Breast epithelium (tissue), 4 donors: ENCODE measurements around the gene MAP3K7CL. TPM values are rescaled to one million over a fixed set of nuclear protein-coding genes. Genes with fewer than 3 reads are reported as not detected.
A peak's percentile ranks its signal among the peaks of the same experiment; 100 is the strongest.

ENCODE experiments used
- DNase-seq, 2 donors: peaks; one replicate each; pipeline ENCODE4 v3.0.0-alpha.2; 2019; ENCODE audit warnings: low spot score in 2 of 2
- H3K27ac ChIP-seq, 2 donors: fragments of 200-600 bp; sonication (generic) in 1 of 2; one replicate each; pipeline ENCODE4 v1.5.1; 2016 to 2019; ENCODE audit warnings: mild to moderate bottlenecking in 1 of 2
- H3K27me3 ChIP-seq, 2 donors: fragments of 200-600 bp; sonication (generic) in 1 of 2; one replicate each; pipeline versions ENCODE4 v1.5.1 to v1.6.0; 2017 to 2019; ENCODE audit warnings: control low read depth in 1 of 2, mild to moderate bottlenecking in 1 of 2
- H3K36me3 ChIP-seq: fragments of 200-600 bp; one replicate; pipeline ENCODE4 v1.5.1; 2019
- H3K4me1 ChIP-seq, 2 donors: fragments of 200-600 bp; sonication (generic); one replicate each; pipeline ENCODE4 v1.5.1; 2016 to 2019; ENCODE audit warnings: control low read depth in 1 of 2
- H3K4me3 ChIP-seq, 3 donors: fragments of 200-600 bp; sonication (generic); 1 replicate in 2 of 3; 2 replicates in 1 of 3; pipeline ENCODE4 v1.5.1; 2016 to 2019; ENCODE audit warnings: mild to moderate bottlenecking in 3 of 3, moderate library complexity in 2 of 3
- H3K9me3 ChIP-seq, 2 donors: fragments of 200-600 bp; sonication (generic) in 1 of 2; one replicate each; pipeline ENCODE4 v1.5.1; 2016 to 2019; ENCODE audit warnings: control low read depth in 1 of 2
- POLR2A ChIP-seq: fragments of 450-650 bp; IDR thresholded peaks from one replicate; pipeline ENCODE4 v1.6.1; 2016; ENCODE audit warnings: antibody characterized with exemption, mild to moderate bottlenecking, moderate library complexity
- POLR2AphosphoS5 ChIP-seq, 3 donors: sonication (generic); formaldehyde crosslinking; IDR thresholded peaks; one replicate each; pipeline ENCODE4 v1.6.1; 2017; ENCODE audit warnings: antibody characterized with exemption in 3 of 3
- intact Hi-C: fragments of 100-400 bp; cut with DNase I; formaldehyde crosslinking; loops from one replicate; pipeline ENCODE4 v1.15.1; 2023; ENCODE audit warnings: low total_unique reads
- total RNA-seq, 3 donors: library from RNA; depleted of rRNA; stranded (reverse); fragments of >200 nt; gene quantifications; one replicate each; pipeline ENCODE4 v1.1.0, GENCODE V29; 2016
- TF ChIP-seq, protein P1 (sequence below), 3 donors: fragments of 450-650 bp; IDR thresholded peaks; one replicate each; pipeline ENCODE4 v1.5.1; 2016 to 2017; ENCODE audit warnings: antibody characterized with exemption in 3 of 3, mild to moderate bottlenecking in 3 of 3, moderate library complexity in 3 of 3

The MAP3K7CL gene
- total RNA-seq, 3 donors from 2014 or later, result 1.8 to 8.5 (median 7.5) TPM

DNA sequence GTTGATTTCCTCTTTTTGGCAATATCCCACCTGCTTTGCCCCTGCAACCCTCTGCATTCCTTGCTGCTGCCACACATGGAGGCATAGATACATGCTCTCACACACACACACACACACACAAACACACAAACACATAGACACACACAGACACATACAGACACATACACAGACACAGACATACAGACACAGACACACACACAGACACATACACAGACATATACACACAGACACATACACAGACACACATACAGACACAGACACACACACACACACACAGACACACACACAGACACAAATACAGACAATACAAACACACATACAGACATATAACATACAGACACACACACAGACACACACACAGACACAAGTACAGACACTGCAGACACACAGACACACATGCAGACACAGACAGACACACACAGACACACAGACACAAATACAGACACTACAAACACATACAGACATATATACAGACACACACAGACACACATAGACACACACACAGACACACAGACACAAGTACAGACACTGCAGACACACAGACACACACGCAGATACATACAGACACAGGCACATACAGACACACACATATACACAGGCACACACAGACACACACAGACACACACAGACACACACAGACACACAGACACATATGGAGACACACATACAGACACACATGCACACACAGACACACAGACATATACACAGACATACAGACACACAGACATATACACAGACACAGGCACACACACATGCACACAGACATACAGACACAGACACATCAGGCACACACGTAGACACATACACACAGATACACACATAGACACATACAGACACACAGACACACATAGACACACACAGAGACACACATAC, 83.3 kb downstream of the MAP3K7CL start:
- Histone ChIP-seq H3K27ac (no peak overlapping the region), H3K27me3 (no peaks in the 10 kb centered on the region), H3K4me1 (no peaks in the 10 kb centered on the region), H3K9me3 (no peaks in the 10 kb centered on the region), H3K4me3 (no peak overlapping the region), H3K36me3 (no peaks in the 10 kb centered on the region)
- DNase-seq, result no peak
- intact Hi-C loops, result no loop called here
- TF ChIP-seq POLR2AphosphoS5 (IDR thresholded peaks at IDR 0.05) (no peak), POLR2A (no peak)
- TF ChIP-seq, protein P1, sequence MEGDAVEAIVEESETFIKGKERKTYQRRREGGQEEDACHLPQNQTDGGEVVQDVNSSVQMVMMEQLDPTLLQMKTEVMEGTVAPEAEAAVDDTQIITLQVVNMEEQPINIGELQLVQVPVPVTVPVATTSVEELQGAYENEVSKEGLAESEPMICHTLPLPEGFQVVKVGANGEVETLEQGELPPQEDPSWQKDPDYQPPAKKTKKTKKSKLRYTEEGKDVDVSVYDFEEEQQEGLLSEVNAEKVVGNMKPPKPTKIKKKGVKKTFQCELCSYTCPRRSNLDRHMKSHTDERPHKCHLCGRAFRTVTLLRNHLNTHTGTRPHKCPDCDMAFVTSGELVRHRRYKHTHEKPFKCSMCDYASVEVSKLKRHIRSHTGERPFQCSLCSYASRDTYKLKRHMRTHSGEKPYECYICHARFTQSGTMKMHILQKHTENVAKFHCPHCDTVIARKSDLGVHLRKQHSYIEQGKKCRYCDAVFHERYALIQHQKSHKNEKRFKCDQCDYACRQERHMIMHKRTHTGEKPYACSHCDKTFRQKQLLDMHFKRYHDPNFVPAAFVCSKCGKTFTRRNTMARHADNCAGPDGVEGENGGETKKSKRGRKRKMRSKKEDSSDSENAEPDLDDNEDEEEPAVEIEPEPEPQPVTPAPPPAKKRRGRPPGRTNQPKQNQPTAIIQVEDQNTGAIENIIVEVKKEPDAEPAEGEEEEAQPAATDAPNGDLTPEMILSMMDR (IDR thresholded peaks at IDR 0.05), result no peak

DNA sequence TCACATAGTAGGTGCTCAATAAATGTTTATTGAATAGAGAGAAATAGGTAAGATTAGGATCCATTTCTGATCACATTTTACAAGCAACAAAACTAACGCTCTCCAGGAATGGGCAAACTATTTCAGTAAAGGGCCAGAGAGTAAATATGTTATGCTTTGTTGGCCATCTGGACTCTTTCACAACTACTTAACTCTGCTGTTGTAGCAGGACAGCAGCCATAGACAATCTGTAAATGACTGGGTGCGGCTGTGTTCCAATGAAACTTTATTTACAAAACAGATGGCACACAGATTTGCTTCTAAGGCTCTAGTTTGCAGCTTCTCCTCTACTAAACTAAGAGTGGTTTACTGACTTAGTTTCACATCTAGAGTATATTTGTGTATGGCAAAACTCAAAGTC, 85.3 kb downstream of the MAP3K7CL start:
- Histone ChIP-seq H3K4me1 (no peaks in the 10 kb centered on the region), H3K27me3 (no peaks in the 10 kb centered on the region), H3K4me3 (no peak overlapping the region), H3K27ac (no peak overlapping the region), H3K36me3 (no peaks in the 10 kb centered on the region), H3K9me3 (no peaks in the 10 kb centered on the region)
- DNase-seq, result no peak
- no peak for TF ChIP-seq POLR2A
- TF ChIP-seq POLR2AphosphoS5 (IDR thresholded peaks at IDR 0.05), result no peak
- TF ChIP-seq, protein P1 (IDR thresholded peaks at IDR 0.05), result no peak
- intact Hi-C loops, result no loop called here

DNA sequence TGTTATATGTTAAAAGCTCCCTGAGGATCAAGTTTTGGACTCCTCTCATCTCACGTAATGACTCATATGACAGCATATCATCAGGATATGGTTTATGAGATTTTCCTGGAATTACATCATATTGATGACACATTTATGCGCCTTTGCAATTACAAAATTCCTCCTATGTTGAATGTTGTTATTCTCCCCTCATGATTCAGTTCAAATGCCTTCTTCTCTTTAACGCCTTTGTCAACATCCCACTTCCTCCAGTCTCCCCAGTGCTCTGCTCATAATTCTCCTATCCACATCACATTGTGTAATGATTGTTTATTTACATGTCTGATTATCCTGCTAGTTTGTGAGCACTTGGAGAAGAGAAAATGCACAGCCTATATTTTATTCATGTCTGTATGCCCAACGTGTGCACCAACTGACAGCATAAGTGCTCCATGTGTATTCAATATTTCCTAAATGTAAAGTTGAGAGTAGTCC, 87.4 kb downstream of the MAP3K7CL start:
- Histone ChIP-seq H3K36me3 (no peaks in the 10 kb centered on the region), H3K4me3 (no peak overlapping the region), H3K27me3 (no peaks in the 10 kb centered on the region), H3K4me1 (no peaks in the 10 kb centered on the region), H3K9me3 (no peaks in the 10 kb centered on the region), H3K27ac (peak overlapping the region in 1 of 2 donors; percentile 41)
- intact Hi-C loops, result loop anchor here (1.0 kb wide), 1 partner anchor 24 kb away; no protein-coding TSS in a partner anchor
- TF ChIP-seq POLR2AphosphoS5 (IDR thresholded peaks at IDR 0.05) (no peak), POLR2A (no peak)
- TF ChIP-seq, protein P1 (IDR thresholded peaks at IDR 0.05), result no peak
- no peak for DNase-seq

DNA sequence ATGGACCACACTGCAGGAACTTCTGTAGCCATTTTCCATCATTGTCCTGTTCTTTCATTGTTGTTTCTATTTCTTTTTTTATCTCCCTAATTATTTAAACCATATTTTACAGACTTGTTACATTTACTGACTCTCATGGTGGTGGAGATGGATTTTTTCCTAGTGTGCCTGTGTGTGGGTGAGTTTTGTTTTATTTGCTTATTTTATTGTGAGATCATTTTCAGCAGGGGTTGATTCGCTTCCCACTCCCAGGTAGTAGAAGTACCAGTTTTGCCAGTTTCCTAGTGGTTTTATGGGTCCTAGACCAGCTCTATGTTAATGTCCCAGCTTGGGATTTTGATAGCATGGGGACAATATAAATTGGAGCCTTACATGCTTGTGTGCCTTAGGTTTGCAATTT, 88.3 kb downstream of the MAP3K7CL start:
- H3K36me3 ChIP-seq, result no peaks in the 10 kb centered on the region
- DNase-seq, result no peak
- no peak overlapping the region for H3K27ac ChIP-seq
- no peak overlapping the region for H3K4me3 ChIP-seq
- intact Hi-C loops, result no loop called here
- no peaks in the 10 kb centered on the region for H3K27me3 ChIP-seq
- TF ChIP-seq POLR2A (no peak), POLR2AphosphoS5 (IDR thresholded peaks at IDR 0.05) (no peak)
- TF ChIP-seq, protein P1 (IDR thresholded peaks at IDR 0.05), result no peak
- no peaks in the 10 kb centered on the region for H3K4me1 ChIP-seq
- no peaks in the 10 kb centered on the region for H3K9me3 ChIP-seq

DNA sequence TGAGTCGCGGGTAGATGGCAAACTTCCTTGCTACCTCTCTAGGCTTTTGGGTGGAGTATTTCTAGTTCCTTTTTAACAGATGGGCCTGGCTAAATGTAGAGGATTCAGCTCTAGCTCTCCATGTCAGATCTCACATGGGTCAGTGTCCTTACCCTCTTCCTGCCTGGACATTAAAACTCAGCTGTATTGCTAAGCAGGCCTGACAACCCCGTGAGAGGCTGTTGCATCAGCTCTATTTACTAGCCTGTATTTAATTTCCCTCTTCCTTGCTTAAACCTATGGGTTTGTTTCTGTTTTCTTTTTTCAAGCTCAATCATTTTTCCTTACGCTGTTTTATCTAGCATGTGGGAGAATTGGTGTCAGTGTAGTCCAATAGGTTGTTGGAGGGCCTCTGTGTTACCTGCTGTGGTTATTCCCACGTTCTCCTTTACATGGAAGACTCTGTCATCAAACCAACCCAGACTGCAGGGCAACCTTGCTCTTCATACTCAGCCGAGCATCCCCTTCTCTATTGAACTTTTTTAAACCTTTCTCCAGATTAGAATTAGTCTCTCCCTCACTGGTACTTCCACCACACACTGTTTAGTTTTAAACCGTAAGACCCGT, 88.8 kb downstream of the MAP3K7CL start:
- no peaks in the 10 kb centered on the region for H3K4me1 ChIP-seq
- no peaks in the 10 kb centered on the region for H3K27me3 ChIP-seq
- TF ChIP-seq, protein P1 (IDR thresholded peaks at IDR 0.05), result no peak
- TF ChIP-seq POLR2A (no peak), POLR2AphosphoS5 (IDR thresholded peaks at IDR 0.05) (no peak)
- no peaks in the 10 kb centered on the region for H3K9me3 ChIP-seq
- H3K4me3 ChIP-seq, result no peak overlapping the region
- intact Hi-C loops, result no loop called here
- H3K36me3 ChIP-seq, result no peaks in the 10 kb centered on the region
- DNase-seq, result no peak
- H3K27ac ChIP-seq, result no peak overlapping the region
